Large intestine (tissue), 3 donors: ENCODE results near the gene MAPK8IP1. TPM values are rescaled to one million over a fixed set of nuclear protein-coding genes. Genes with fewer than 3 reads are reported as not detected.

Source experiments
- DNase-seq, 2 donors: peaks; one replicate each; pipeline versions ENCODE4 v3.0.0 to v3.0.0-alpha.2; 2013
- H3K27ac ChIP-seq: one replicate; pipeline ENCODE4 v1.5.1; 2013; ENCODE audit warnings: low read length
- H3K27me3 ChIP-seq: 2 replicates; pipeline ENCODE4 v1.6.1; 2013; ENCODE audit warnings: low read length; ENCODE audit not compliant: control insufficient read depth, insufficient read depth
- H3K36me3 ChIP-seq: 2 replicates; pipeline ENCODE4 v1.6.1; 2013; ENCODE audit warnings: low read length; ENCODE audit not compliant: control insufficient read depth, insufficient read depth
- H3K4me1 ChIP-seq: one replicate; pipeline ENCODE4 v1.6.1; 2013; ENCODE audit warnings: low read length; ENCODE audit not compliant: control insufficient read depth, insufficient read depth
- H3K4me3 ChIP-seq: one replicate; pipeline ENCODE4 v1.5.1; 2013; ENCODE audit warnings: low read length
- H3K9me3 ChIP-seq: one replicate; pipeline ENCODE4 v1.6.1; 2013; ENCODE audit warnings: mild to moderate bottlenecking, low read depth, low read length, moderate library complexity; ENCODE audit not compliant: control insufficient read depth
- WGBS: methylation state at CpG from one replicate; pipeline ENCODE4 v1.1.5; 2013; ENCODE audit warnings: low lambda C conversion rate; ENCODE audit not compliant: insufficient coverage; 5-methylcytosine and 5-hydroxymethylcytosine counted together
- polyA plus RNA-seq: library from polyadenylated mRNA; unstranded; fragments of 120-200 nt; gene quantifications from one replicate; pipeline ENCODE4 v1.2.1, GENCODE V29; 2013

The MAPK8IP1 gene
- polyA plus RNA-seq, 1 donor: 9.0 TPM

DNA sequence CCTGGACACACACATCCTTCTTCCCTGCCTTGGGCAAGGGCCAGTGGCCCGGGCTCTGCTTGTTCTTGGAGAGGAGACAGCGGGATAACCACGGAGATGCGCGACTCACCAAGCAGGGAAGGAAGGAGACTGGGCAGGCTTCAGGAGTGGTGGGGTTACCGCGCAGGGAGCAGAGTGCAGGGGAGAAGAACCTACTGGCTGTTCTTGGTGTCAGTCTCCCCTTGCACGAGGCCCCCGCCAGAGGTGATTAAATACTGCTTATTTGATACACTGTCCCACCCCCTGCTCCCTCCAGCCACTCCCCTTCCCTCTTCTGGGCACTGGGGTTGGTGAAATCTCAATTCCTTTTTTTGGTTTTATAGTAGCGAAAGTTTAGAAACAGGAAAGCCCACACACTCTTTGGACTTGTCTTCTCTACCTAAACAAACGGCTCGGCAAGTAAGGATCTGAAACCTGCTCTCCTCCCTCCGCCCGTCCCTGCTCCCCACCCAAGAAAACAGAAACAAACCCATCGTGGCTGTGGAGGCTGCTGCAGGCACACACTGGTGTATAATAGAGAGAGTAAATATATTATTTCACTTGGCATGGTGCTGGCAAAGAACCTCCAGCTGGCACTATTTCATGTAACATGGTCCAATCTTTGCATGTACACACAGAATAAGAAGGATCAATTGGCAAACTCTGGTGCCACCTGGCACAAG, 47.8 kb downstream of the MAPK8IP1 start:
- peaks cover 55% of the 10 kb centered on the region for H3K36me3 ChIP-seq
- H3K4me1 ChIP-seq: peaks cover 5% of the 10 kb centered on the region
- H3K27ac ChIP-seq: no peak overlapping the region
- no peaks in the 10 kb centered on the region for H3K9me3 ChIP-seq
- H3K27me3 ChIP-seq: no peaks in the 10 kb centered on the region
- H3K4me3 ChIP-seq: no peak overlapping the region
- 71% methylated on average over 1 of the region's 15 CpGs for WGBS
- no peak for DNase-seq

DNA sequence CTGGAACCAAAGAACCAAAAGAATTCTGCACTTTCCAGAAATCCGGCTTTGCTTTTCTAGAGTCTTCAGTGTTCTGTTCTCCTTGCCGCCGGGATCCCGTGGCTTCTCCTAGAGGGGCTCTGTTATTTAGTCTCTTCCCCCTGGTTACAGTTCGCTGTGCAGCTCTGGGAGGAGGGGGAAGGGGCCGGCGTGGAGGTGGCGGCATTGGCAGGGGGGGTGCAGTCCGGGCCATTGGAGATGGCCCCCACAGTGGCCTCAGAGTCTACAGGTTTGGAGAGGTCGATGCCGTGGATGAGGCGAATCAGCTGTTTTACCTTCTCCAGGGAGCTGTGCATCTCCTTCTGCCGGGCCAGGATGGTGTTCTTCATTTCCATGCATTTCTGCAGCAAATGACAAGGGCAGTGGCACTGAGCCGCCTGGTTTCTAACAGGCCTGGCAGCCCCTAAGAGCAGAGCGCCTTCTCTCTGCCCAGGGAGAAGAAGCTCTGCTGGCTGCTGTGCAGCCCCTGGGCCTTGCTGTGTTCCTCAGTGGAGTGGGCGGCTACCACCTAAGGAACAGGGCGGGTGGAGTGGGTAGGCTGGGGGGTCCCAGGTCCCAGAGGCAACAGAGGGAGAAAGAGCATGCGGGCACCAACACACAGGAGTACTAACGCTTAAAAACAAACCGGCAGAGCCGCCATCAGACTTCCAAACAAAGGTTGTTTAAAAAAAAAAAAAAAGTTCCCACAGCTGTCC, 48.6 kb downstream of the MAPK8IP1 start:
- peaks cover 5% of the 10 kb centered on the region for H3K4me1 ChIP-seq
- no peaks in the 10 kb centered on the region for H3K27me3 ChIP-seq
- no CpG with 5 or more reads among the region's 21 CpGs for WGBS
- peaks cover 56% of the 10 kb centered on the region for H3K36me3 ChIP-seq
- DNase-seq: no peak
- no peak overlapping the region for H3K4me3 ChIP-seq
- no peak overlapping the region for H3K27ac ChIP-seq
- H3K9me3 ChIP-seq: no peaks in the 10 kb centered on the region

DNA sequence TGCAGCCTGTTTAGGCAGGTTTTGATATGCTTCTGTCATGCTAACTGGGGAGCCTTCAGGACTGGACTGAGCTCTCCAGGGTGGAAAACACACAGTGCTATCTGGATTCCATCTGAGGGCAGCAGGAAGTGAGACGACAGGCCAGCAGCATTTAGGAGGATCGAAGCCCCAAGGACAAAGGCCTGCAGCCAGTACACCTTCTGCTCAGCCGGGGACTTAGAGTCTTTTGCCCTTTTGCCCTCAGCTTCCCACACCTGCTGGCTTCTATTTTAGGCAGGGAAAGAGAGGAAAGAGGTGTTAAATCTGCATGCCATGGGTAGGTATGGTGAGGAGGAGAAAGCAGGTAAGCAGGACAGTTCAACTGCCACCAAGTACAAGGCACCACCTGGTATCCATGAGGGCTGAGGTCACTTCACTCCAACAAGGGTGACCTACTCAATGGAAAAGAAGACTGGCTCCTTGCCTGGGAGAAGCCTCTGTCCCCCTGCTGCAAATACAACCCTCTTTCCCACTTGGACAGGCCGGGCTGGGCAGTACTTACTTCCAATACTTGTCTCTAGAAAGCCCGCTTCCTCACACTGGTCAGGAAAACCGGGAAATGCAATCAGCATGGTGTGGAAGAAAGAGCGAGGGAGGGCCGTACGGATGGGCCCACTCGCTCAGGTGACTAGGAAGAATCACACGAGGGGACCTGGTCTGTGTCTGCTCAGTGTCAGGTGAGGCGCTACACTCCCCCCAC, 49.3 kb downstream of the MAPK8IP1 start:
- no peaks in the 10 kb centered on the region for H3K27me3 ChIP-seq
- DNase-seq: peak in 1 of 2 donors; percentile 15
- WGBS: no CpG with 5 or more reads among the region's 12 CpGs
- H3K4me1 ChIP-seq: peaks cover 3% of the 10 kb centered on the region
- H3K4me3 ChIP-seq: no peak overlapping the region
- H3K36me3 ChIP-seq: peaks cover 56% of the 10 kb centered on the region
- H3K27ac ChIP-seq: no peak overlapping the region
- H3K9me3 ChIP-seq: no peaks in the 10 kb centered on the region

- Histone ChIP-seq H3K27ac (no peak overlapping the region), H3K9me3 (no peaks in the 10 kb centered on the region), H3K27me3 (no peaks in the 10 kb centered on the region), H3K36me3 (peaks cover 56% of the 10 kb centered on the region), H3K4me3 (no peak overlapping the region), H3K4me1 (no peaks in the 10 kb centered on the region)
- no peak for DNase-seq
- 100% methylated on average over 3 of the region's 8 CpGs for WGBS
Observed at GRCh38 chr11:45935349-45936064, 50.1 kb downstream of the MAPK8IP1 start.

- Histone ChIP-seq H3K4me3 (no peak overlapping the region), H3K4me1 (no peaks in the 10 kb centered on the region), H3K27me3 (no peaks in the 10 kb centered on the region), H3K9me3 (no peaks in the 10 kb centered on the region), H3K36me3 (peaks cover 59% of the 10 kb centered on the region), H3K27ac (no peak overlapping the region)
- WGBS: no CpG with 5 or more reads among the region's 4 CpGs
- no peak for DNase-seq
Observed at GRCh38 chr11:45936511-45937054, 51.1 kb downstream of the MAPK8IP1 start.

DNA sequence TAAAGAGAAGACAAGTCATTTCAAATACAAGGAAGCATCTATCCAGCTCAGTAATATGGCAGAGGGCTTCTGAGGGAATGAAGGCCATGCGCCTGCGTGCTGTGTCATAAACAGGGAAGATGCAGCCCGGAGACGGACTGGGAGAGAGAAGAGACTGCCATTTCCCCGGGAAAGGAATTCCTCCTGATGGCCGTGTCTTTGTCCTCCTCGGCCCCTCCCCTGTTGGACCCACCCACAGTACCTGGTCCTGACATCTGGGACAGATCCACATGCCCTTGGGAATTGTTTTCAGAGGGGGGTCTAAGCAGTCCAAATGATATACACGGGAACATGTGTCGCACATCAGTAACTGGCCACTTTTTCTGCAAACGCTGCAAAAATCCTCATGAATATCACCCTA, 52.5 kb downstream of the MAPK8IP1 start:
- DNase-seq: no peak
- no peak overlapping the region for H3K27ac ChIP-seq
- no peaks in the 10 kb centered on the region for H3K9me3 ChIP-seq
- H3K4me1 ChIP-seq: no peaks in the 10 kb centered on the region
- no peaks in the 10 kb centered on the region for H3K27me3 ChIP-seq
- no peak overlapping the region for H3K4me3 ChIP-seq
- WGBS: 93% methylated on average over 2 of the region's 10 CpGs
- peaks cover 57% of the 10 kb centered on the region for H3K36me3 ChIP-seq

DNA sequence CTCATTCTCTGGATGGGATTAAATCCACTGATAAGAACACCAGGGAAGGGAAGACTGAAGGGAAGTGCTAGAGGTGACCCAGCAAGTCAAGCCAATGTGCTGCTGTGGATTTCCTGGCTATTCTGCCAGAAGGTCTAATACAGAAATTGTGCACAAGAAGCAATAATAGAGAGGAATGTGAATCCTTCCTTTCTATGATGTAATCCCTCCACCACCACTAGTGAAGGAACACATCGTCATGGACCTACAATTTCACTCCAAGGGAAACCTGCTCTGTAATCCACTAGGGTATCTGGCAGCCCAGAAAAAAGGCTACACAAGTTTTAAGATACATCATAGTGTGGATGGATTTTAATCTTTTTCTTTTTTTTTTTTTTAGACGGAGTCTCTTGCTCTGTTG, 54.4 kb downstream of the MAPK8IP1 start:
- H3K27ac ChIP-seq: no peak overlapping the region

GRCh38 chr11:45941285-45941684, 55.8 kb downstream of the MAPK8IP1 start:
- H3K27ac ChIP-seq: no peak overlapping the region
- no peaks in the 10 kb centered on the region for H3K9me3 ChIP-seq
- 100% methylated on average over 1 of the region's 4 CpGs for WGBS
- H3K27me3 ChIP-seq: no peaks in the 10 kb centered on the region
- peaks cover 47% of the 10 kb centered on the region for H3K36me3 ChIP-seq
- no peak overlapping the region for H3K4me3 ChIP-seq
- DNase-seq: no peak
- no peaks in the 10 kb centered on the region for H3K4me1 ChIP-seq

More for the DNA sequence above, 54.4 kb downstream of the MAPK8IP1 start:
- Histone ChIP-seq H3K4me1 (no peaks in the 10 kb centered on the region), H3K9me3 (no peaks in the 10 kb centered on the region), H3K4me3 (no peak overlapping the region), H3K36me3 (peaks cover 45% of the 10 kb centered on the region), H3K27me3 (no peaks in the 10 kb centered on the region)
- no peak for DNase-seq
- no CpG with 5 or more reads among the region's 2 CpGs for WGBS

- 100% methylated on average over 4 of the region's 4 CpGs for WGBS
- no peaks in the 10 kb centered on the region for H3K4me1 ChIP-seq
- H3K27ac ChIP-seq: no peak overlapping the region
- H3K4me3 ChIP-seq: no peak overlapping the region
- no peaks in the 10 kb centered on the region for H3K9me3 ChIP-seq
- H3K27me3 ChIP-seq: no peaks in the 10 kb centered on the region
- no peak for DNase-seq
- peaks cover 45% of the 10 kb centered on the region for H3K36me3 ChIP-seq
Observed at GRCh38 chr11:45942381-45942780, 56.9 kb downstream of the MAPK8IP1 start.
